OCI-M1 (cell line): ENCODE results near the gene TMEM182.

Experiments
- DNase-seq: peaks from one replicate; lab custom pipeline; 2025; lab: John Stamatoyannopoulos, UW

The TMEM182 gene

GRCh38 chr2:102801858-102802699 lies 40.2 kb downstream of the TMEM182 start:
- DNase-seq, result no peak

GRCh38 chr2:102803041-102803896 lies 41.4 kb downstream of the TMEM182 start:
- DNase-seq, result peak; percentile 54

- no peak for DNase-seq
Measured at GRCh38 chr2:102803897-102804217, 42.0 kb downstream of the TMEM182 start.

GRCh38 chr2:102806250-102806837 lies 44.5 kb downstream of the TMEM182 start:
- peak; percentile 85 for DNase-seq

- DNase-seq, result no peak
Measured at GRCh38 chr2:102809291-102810189, 47.7 kb downstream of the TMEM182 start.

GRCh38 chr2:102815285-102815684 lies 53.5 kb downstream of the TMEM182 start:
- no peak for DNase-seq

- DNase-seq, result peak; percentile 41
Measured at GRCh38 chr2:102826904-102827303, 65.1 kb downstream of the TMEM182 start.

- DNase-seq, result no peak
Measured at GRCh38 chr2:102832789-102833188, 71.0 kb downstream of the TMEM182 start.

- DNase-seq, result no peak
Measured at GRCh38 chr2:102834523-102835273, 72.9 kb downstream of the TMEM182 start.

- DNase-seq, result no peak
Measured at GRCh38 chr2:102837626-102838198, 75.9 kb downstream of the TMEM182 start.

GRCh38 chr2:102839668-102840388 lies 78.0 kb downstream of the TMEM182 start:
- DNase-seq, result peak; percentile 69

GRCh38 chr2:102841107-102841840 lies 79.4 kb downstream of the TMEM182 start:
- DNase-seq, result peak; percentile 77

- DNase-seq, result no peak
Measured at GRCh38 chr2:102843764-102844443, 82.1 kb downstream of the TMEM182 start.

- no peak for DNase-seq
Measured at GRCh38 chr2:102844911-102845310, 83.1 kb downstream of the TMEM182 start.

GRCh38 chr2:102848366-102848839 lies 86.6 kb downstream of the TMEM182 start:
- peak; percentile 62 for DNase-seq

GRCh38 chr2:102850888-102851287 lies 89.1 kb downstream of the TMEM182 start:
- no peak for DNase-seq

- DNase-seq, result no peak
Measured at GRCh38 chr2:102852867-102853266, 91.0 kb downstream of the TMEM182 start.
